Panc1 (cell line): ENCODE data around the gene SPACA9. TPM values are rescaled to one million over a fixed set of nuclear protein-coding genes. Genes with fewer than 3 reads are reported as not detected.

Source experiments
- ATAC-seq: fragments of 200-7000 bp; cut with Tn5 transposase; 2 replicates; pipeline ENCODE4 v1.9.1; 2020; ENCODE audit warnings: mild to moderate bottlenecking, moderate library complexity
- BruUV-seq: library from RNA; stranded (reverse); fragments of 400-500 nt; replicated peaks from 2 replicates; lab custom pipeline; 2021; lab: Mats Ljungman, UMichigan
- CTCF ChIA-PET: fragments of 300-600 bp; sonication (Branson Sonifier 250); formaldehyde crosslinking; loops from one replicate; lab custom pipeline; 2022; ENCODE audit warnings: antibody characterized with exemption; lab: Charles Lee
- POLR2A ChIA-PET: fragments of 300-600 bp; sonication (Branson Sonifier 250); formaldehyde crosslinking; loops from one replicate; lab custom pipeline; 2022; ENCODE audit warnings: antibody characterized with exemption; lab: Charles Lee
- DNase-seq: peaks from one replicate; pipeline ENCODE4 v3.0.0-alpha.2; 2010; ENCODE audit warnings: low read depth, low spot score
- H3K27ac ChIP-seq: 2 replicates; pipeline ENCODE4 v1.5.1; 2011; ENCODE audit warnings: mild to moderate bottlenecking, low read length, inconsistent platforms
- H3K27me3 ChIP-seq: fragments of 200-500 bp; sonication (Bioruptor generic); 2 replicates; pipeline ENCODE4 v1.6.0; 2014; ENCODE audit warnings: low read length, inconsistent platforms; ENCODE audit not compliant: control insufficient read depth, insufficient read depth
- H3K36me3 ChIP-seq: fragments of 200-500 bp; sonication (Bioruptor generic); 2 replicates; pipeline ENCODE4 v1.5.1; 2014; ENCODE audit warnings: inconsistent platforms, mild to moderate bottlenecking, low read length, moderate library complexity; ENCODE audit not compliant: control insufficient read depth, insufficient read depth
- H3K4me1 ChIP-seq: 2 replicates; pipeline ENCODE4 v1.5.1; 2011; ENCODE audit warnings: inconsistent platforms, mild to moderate bottlenecking, low read length, moderate library complexity; ENCODE audit not compliant: control insufficient read depth, insufficient read depth
- H3K4me3 ChIP-seq, 2 experiments: 2 replicates each; pipeline ENCODE4 v1.5.1; 2011 to 2012; ENCODE audit warnings: low read depth in 2 of 2, low read length in 2 of 2, mild to moderate bottlenecking in 2 of 2, inconsistent platforms in 1 of 2, moderate library complexity in 1 of 2
- H3K9me3 ChIP-seq: fragments of 200-500 bp; sonication (Bioruptor generic); 2 replicates; pipeline ENCODE4 v1.5.1; 2014; ENCODE audit warnings: low read depth, mild to moderate bottlenecking, inconsistent platforms, low read length, moderate library complexity; ENCODE audit not compliant: control insufficient read depth, insufficient read depth
- CTCF ChIP-seq: fragments of 450-650 bp; IDR thresholded peaks from 2 replicates; pipeline ENCODE4 v1.5.1; 2017; ENCODE audit warnings: mild to moderate bottlenecking
- POLR2AphosphoS5 ChIP-seq: IDR thresholded peaks from 2 replicates; pipeline ENCODE4 v1.6.1; 2012; ENCODE audit warnings: mild to moderate bottlenecking, low read depth, low read length, moderate library complexity
- REST ChIP-seq, 2 experiments: IDR thresholded peaks; 2 replicates each; pipeline ENCODE4 v1.6.1; 2011 to 2012; ENCODE audit warnings: low read depth in 2 of 2, control low read depth in 1 of 2, low read length in 1 of 2, mild to moderate bottlenecking in 1 of 2, moderate library complexity in 1 of 2; ENCODE audit not compliant: insufficient read depth in 1 of 2
- SIN3A ChIP-seq: IDR thresholded peaks from 2 replicates; pipeline ENCODE4 v1.6.1; 2012; ENCODE audit warnings: low read depth, mild to moderate bottlenecking, low read length, moderate library complexity, borderline replicate concordance; ENCODE audit not compliant: insufficient read depth
- TCF7L2 ChIP-seq: IDR thresholded peaks from 2 replicates; pipeline ENCODE4 v1.6.1; 2011; ENCODE audit warnings: mild to moderate bottlenecking, low read depth, low read length, inconsistent platforms
- in situ Hi-C: cut with HindIII; loops from 2 replicates; pipeline ENCODE4 v1.10.0; 2016; ENCODE audit warnings: low sequenced_read_pairs, low pct_unique_long_range_greater_than_20kb
- intact Hi-C: fragments of 100-400 bp; cut with micrococcal nuclease; formaldehyde crosslinking; loops from one replicate; pipeline ENCODE4 v1.10.0; 2022; ENCODE audit not compliant: unreplicated experiment
- total RNA-seq: library from RNA; stranded (reverse); gene quantifications from one replicate; pipeline ENCODE4 v1.2.1, GENCODE V29; 2021; ENCODE audit not compliant: unreplicated experiment

The SPACA9 gene
- total RNA-seq, 1 experiment from 2014 or later, result 3.0 TPM

- in situ Hi-C loops, result no loop called here
- Histone ChIP-seq H3K27ac (no peak overlapping the region), H3K4me3 (no peak overlapping the region), H3K36me3 (no peaks in the 10 kb centered on the region), H3K9me3 (no peaks in the 10 kb centered on the region), H3K4me1 (no peaks in the 10 kb centered on the region), H3K27me3 (no peaks in the 10 kb centered on the region)
- POLR2A ChIA-PET, result no interaction called here
- ATAC-seq (no peak), DNase-seq (no peak)
- no peak for TF ChIP-seq TCF7L2
- no peak for TF ChIP-seq SIN3A
- TF ChIP-seq CTCF, result no peak
- CTCF ChIA-PET, result no interaction called here
- intact Hi-C loops, result no loop called here
- BruUV-seq, result no TSS peak
Measured at GRCh38 chr9:132849185-132849706, 29.5 kb upstream of the SPACA9 start.

GRCh38 chr9:132853482-132853881 is 25.2 kb upstream of the SPACA9 start:
- POLR2A ChIA-PET, result no interaction called here
- H3K27ac ChIP-seq, result no peak overlapping the region
- in situ Hi-C loops (no loop called here), intact Hi-C loops (no loop called here)
- no peaks in the 10 kb centered on the region for H3K27me3 ChIP-seq
- H3K36me3 ChIP-seq, result no peaks in the 10 kb centered on the region
- ATAC-seq (no peak), DNase-seq (no peak)
- BruUV-seq, result no TSS peak
- no peaks in the 10 kb centered on the region for H3K4me1 ChIP-seq
- CTCF ChIA-PET, result no interaction called here
- H3K4me3 ChIP-seq, result no peak overlapping the region
- no peaks in the 10 kb centered on the region for H3K9me3 ChIP-seq
- TF ChIP-seq CTCF, result no peak
- TF ChIP-seq POLR2AphosphoS5, result no peak
- no peak for TF ChIP-seq REST (IDR thresholded peaks at IDR 0.05; ENCODE audit: insufficient read depth in 1 of 2, low read depth in 2 of 2, low read length in 1 of 2)
